HG03439 (cell line): ENCODE measurements around the gene CCDC85B.
"Not testable (repeated sequence)": the region's sequence is repeated elsewhere in the genome, so short reads cannot be mapped to it uniquely, and the experiment has no call there.

Experiments
- ATAC-seq: cut with Tn5 transposase; IDR thresholded peaks from one replicate; pipeline ENCODE4 v1.9.1; 2021; ENCODE audit warnings: mild to moderate bottlenecking, moderate library complexity; ENCODE audit not compliant: unreplicated experiment

Gene CCDC85B

DNA sequence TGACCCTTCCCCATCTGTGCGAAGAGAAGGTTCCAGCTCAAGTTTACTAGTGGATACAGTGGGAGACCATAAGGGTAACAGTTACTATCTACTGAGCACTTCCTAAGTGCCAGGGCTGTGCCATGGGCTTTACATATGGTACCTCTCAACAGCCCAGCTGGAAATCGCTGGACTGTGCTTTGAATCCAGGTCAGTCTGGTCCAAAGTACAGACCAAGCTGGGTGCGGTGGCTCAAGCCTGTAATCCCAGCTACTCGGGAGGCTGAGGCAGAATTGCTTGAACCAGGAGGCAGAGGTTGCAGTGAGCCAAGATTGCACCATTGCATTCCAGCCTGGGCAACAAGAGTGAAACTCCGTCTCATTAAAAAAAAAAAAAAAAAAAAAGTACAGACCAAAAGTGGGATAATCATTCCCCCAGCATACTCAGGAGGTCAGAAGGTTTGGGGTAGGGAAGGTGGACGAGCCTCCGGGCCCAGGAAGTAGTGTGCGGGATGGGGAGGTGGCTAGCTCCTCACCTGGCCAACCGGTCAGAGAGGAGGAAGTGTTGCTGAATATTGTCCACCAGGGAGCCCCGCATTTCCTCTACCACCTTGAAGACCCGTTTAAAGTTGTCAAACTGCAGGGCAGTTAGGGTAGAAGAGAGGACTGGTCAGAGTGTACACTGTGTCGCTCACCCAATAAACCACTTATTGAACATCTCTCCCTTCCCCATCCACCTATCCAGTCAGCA lies 4.5 kb upstream of the CCDC85B start:
- ATAC-seq: no peak

DNA sequence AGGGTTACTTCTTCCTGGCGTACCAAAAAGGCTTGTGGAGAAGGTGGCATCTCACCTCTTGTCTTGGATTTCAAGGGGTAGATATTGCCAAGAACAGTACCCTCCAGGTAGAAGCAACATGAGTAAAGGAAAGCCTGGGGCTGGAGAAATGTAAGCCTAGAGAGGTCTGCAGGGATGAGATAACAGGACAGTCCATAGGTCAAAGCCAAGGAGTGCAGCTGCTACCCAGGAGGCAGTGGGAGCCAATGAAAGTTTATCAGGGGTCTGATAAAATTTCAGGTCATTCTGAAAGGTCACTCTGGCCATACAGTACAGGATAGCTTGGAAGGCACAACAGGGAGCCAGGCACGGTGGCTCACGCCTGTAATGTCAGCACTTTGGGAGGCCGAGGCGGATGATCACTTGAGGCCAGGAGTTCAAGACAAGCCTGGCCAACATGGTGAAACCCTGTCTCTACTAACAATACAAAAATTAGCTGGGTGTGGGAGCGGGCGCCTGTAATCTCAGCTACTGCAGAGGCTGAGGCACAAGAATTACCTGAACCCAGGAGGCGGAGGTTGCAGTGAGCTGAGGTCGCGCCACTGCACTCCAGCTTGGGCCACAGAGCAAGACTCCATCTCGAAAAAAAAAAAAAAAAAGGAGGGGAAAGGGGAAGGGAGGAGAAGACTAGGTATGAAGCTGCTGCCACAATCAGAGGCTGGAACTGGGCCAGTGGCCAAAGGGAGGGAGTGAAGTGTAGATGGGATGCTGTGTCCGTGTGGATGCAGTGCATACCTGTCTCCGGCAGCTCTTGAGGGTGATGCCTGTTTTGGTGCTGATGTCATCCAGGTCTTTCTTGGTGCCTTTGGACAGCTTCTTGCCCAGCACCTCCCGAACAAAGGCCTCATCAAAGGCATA lies 3.4 kb upstream of the CCDC85B start:
- ATAC-seq: no peak

DNA sequence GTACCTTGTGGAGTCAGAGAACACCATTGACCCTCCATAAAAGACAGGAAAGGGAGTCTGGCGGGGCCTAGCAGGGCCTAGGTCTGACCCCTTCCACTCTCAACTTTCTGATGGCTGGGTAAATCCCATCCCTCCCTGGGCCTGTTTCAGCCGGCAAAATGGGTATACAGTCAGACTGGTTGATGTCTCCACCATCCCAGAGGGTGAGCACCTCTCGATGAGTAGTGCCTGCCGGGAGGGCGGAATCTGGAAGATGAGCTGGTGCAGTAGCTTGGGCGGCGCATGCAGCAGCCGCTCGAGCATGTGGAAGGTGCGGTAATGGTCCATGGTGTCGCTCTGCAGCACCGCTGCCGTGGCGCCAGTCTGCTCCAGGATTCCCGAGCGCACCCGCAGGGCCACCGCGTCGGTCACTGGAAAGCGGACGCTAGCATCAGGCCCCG lies 2.7 kb upstream of the CCDC85B start:
- no peak for ATAC-seq

DNA sequence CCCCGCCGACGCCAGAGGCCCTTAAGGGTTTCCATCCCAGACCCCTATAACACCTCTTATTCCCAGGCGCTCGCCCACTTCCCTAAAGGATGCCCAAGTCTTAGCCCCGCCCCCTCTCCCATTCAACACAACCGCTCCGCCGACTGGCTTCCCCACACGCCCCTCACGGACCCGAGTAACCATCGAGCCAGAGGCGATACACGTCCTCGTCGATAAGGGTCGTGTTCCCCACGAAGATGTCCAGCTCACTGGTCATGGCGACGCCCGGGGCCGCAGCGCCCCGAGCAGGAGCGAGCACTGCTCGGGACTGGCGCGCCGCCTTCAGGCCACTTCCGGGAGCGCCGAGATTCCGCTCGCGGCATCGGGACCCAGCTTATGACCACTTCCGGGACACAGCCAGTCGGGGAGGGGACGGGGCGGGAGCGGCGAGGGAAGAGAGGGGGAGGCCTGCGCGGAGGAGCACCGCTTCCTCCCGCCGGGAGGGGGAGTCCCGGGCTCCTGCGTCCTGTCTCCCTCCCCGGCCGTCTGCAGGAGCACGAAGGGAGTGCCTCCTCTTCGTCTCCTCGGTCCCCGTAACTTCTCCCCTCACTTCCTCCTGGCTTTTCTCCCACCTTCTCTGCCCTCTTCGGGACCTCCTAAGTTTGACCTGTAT lies 2.2 kb upstream of the CCDC85B start, which contains the start of gene FIBP:
FIBP (minus strand) TSS at position 309 of the 652 bp plus-strand sequence; CDS start at position 256, 53 bp downstream.
- peak; percentile 38 for ATAC-seq

DNA sequence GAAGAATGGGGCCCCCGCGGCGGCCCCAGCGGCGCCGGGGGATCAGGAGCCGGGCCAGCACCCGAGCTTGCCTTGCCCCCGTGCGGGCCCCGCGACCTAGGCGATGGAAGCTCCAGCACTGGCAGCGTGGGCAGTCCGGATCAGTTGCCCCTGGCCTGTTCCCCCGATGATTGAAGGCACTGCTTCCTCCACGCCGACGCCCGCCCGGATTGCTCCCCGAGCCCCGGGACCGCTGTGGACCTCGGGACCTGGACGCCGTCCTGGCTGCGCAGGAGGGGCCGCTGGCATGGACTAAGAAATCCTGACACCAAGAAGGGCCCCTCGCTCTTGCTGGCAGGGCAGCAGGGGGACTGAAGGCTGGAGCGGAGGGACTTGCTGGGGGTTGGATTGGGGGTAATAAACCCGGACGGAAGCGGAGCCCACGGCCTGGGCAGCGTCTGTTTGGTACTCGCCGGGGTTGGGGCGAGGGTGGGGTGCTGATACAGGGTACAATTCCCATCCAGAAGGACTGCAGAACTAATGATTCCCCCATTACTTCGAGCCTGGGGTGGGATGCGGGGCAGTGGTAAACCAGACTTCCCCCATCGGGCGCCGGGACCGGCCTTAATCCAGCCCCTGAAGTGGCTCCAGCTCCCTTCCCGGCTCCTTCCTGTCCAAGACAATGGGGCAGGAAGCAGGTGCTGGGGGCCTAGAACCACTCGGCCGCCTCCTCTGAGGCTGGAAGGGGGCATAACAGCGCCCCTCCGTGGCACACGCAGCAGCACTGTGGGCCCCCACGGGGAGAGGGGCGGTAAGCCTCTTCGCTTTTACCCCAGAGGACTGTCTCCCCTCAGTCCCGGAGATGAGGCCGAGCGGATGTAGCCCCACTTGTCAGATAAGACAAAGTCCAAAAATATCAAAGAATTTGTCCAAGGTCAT lies 1.0 kb downstream of the CCDC85B start:
- no peak for ATAC-seq

DNA sequence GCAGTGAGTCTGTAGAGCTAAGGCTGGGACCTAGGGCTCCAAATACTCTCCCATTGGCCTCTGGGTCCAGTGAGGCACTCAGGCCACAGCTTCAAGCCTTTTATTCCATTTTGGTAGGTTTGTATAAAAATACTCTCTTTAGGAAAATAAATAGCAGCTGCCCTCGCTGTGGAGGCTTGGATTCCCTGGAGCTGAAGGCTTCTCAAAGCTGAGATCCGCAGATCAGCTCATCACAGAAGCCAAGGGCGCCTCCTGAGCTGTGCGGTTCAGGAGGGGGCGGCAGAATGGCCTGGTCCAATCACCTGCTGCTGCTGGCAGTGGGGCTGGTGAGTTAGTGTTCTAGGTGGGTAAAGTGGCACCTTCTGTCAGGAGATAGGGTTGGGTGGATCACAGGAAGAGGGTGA lies 1.7 kb downstream of the CCDC85B start:
- ATAC-seq: not testable (repeated sequence)

DNA sequence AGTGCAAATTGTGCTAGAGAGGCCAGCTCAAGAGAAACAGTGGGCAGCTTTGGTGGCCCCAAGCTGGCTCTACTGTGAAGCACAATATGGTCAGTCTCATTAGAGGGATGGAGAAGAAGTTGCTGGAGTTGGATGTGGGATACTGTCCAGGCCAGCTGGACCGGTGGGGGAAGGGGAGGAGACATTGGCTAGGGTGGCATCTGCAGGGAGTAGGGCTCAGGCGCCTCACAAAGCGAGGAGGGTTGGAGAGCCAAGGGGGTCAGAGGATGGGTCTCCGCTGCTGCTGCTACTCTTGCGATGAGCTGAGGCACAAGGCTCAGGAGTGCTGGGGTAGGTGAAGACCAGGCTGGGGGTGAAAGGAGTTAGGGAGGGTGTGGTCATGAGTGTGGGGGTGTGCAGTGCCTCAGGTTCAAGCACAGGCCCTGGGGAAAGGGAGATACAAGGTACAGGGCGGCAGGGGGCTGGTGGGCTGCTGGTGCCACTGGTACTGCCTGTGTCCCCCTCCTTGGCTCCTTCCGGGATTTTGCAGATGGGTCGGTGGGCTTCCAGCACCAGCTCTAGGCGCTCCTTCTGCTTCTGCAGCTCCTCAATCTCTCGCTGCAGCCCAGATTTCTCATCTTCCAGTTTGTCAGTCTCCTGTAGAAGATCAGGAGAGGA lies 2.3 kb downstream of the CCDC85B start:
- ATAC-seq: no peak

DNA sequence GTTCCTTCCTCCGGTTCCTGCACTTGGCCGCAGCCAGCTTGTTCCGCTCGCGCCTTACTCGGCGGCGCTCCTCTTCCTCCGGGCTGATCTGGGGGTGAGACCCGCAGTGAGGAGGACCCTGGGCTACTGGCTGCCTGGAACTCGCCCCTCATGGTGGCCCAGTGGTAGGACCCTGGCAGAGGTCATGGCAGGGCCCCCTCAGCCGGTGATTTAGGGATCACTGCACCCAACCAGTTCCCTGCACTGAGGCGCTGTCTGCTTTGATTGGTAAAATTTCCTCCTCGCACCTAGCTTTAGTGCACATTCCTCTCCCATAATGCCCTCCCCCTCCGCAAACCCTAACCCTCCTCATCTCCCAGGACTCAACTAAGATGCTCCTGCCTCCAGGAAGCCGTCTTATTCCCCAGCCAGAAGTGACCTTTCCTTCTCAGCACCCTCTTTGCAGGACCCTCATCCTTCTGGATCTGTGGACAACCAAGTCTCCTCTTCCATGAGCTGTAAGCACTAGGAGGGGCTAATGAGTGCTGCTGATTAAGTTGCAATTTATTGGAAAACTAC lies 3.6 kb downstream of the CCDC85B start:
- ATAC-seq: no peak

DNA sequence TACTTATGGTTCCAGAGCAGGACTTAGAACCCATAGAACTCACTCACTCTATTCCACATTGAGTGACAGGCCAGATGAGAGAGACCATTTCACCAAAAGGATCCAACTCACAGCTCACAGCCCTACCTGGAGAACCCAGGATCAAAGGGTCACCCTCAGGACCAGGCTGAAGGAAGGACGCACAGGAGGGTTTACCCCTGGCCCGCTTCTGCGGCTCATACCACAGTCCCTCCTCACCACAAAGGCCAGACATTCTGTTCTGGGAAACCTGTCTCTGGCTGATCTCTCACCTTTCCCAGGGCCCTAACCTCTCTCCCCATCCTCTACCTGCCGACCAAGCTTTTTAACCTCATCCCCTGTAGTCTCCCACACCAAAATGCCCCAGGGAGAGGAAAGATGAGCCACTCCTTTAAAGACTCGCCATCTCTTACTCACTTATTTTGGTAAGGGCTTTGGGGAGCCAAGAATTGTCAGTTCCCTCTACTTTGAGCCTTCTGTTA lies 5.1 kb downstream of the CCDC85B start:
- ATAC-seq: no peak

DNA sequence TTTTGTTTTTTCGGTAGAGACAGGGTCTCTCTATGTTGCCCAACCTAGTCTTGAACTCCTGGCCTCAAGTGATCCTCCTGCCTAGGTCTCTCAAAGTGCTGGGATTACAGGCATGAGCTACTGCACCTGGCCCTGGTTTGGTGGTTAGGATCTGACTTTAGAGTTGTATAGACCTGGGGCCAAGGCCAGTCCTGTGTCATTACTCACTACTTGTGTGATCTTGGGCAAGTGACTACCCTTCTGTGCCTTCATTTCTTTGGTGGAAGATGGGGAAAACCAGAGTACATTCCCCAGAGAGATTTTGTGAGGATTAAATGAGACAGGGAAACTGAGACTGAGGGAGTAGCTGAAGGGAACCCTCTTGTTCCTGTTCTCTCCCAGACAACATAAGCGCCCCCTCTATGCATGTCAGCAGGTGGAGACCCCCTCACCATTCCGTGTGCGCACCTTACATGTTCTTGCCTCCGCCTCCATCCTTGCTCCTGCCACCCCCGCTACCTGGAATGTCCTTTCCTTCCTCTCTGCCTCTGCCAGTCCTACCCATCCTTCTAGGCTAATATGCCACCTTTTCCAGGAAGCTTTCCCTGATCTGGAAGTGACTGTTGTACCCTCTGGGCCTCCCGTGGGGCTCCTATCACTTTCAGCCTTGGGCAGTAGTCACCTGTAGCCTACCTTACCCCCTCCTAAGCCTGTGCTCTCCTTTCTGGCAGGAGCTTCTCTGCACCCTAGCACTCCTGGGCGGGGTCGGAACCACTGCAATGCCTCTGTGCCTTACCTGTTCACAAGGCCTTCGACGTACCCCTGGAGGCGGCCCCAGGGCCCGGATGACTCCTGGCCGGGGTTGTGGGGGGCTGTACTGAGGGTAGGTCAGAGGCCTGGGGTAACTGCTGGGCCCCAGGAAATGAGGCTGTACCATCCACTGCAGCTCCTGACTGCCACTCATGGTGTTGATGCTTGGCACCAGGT lies 5.8 kb downstream of the CCDC85B start:
- no peak for ATAC-seq

DNA sequence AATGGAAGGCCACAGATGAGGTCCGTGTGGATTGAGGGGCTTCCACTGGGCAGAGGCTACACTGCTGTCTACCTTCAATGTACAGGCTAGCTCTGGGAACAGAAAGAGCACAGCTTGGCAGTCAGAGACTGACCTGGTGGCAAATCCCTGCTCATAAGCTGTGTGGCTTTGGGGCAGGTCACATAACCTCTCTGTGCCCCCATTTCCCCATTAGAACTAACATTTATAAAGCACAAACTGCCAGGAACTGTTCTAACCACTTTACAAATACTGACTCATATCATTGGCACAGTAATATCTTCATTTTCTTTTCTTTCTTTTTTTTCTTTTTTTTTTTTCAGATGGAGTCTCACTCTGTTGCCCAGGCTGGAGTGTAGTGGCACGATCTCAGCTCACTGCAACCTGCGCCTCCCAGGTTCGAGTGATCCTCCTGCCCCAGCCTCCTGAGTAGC lies 6.6 kb downstream of the CCDC85B start:
- no peak for ATAC-seq

DNA sequence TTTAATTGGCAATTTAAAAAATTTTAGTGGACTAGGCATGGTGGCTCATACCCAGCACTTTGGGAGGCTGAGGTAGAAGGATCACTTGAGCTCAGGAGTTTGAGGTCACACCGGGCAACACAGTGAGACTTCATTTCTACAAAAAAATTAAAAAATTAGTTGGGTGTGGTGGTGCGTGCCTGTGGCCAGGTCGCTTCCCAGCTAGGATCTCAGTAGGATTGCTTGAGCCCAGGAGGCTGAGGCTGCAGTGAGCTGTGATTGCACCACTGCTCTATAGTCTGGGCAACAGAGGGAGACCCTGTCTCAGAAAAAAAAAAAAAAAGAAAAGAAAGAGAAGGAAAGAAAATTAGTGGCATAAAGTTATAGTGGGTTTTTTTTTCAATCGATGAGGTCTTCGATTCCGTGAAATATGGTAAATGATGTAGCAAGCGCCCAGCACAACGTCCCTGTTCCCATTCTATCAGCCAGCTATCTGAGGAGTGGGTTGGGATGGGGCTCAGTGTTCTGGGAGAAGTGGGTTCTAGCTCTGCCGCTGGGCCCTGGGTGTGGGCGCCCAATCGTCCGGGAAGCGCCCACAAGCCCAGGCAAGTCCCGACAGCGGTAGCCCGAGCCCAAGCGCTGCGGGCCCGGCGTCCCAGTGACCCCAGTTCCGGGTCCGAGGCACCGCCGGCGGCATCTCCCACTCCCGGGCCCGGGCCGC lies 8.3 kb downstream of the CCDC85B start:
- no peak for ATAC-seq

DNA sequence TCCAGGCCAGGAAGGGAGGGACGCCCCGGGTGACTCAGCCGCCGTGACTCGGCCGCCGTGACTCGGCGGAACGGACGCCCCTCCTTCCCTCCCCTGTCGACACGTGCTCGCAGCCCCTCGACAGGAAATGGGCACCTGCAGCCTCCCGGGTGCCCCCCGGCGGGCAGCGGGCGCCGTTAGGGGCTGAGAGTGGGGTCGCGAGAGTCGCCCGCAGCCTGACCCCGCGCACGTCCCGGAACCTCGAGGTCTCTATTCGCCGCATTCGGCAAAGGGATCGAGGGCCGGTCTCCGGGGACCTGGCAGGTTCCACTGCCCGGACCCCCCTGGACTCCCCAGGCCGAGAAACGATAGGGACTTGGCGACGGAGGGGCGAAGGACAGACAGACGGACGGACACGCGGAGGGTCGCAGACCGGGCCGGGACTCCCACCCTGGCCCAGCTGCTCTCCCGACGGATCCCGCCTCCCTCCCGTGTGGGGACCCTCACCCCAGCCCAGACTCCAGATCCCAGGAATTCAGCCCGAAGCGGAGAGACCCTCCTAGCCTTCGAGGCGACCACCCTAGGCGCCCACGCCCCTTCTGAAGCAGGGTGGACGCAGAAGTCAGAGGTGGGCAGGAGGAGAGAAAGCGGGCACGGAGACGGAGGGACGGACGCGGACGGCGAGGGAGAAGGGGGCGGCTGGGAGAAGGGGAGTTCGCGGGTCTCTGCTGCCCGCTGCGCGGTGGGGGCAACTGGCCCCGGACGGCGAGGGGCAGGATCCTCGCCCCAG lies 9.1 kb downstream of the CCDC85B start:
- no peak for ATAC-seq

DNA sequence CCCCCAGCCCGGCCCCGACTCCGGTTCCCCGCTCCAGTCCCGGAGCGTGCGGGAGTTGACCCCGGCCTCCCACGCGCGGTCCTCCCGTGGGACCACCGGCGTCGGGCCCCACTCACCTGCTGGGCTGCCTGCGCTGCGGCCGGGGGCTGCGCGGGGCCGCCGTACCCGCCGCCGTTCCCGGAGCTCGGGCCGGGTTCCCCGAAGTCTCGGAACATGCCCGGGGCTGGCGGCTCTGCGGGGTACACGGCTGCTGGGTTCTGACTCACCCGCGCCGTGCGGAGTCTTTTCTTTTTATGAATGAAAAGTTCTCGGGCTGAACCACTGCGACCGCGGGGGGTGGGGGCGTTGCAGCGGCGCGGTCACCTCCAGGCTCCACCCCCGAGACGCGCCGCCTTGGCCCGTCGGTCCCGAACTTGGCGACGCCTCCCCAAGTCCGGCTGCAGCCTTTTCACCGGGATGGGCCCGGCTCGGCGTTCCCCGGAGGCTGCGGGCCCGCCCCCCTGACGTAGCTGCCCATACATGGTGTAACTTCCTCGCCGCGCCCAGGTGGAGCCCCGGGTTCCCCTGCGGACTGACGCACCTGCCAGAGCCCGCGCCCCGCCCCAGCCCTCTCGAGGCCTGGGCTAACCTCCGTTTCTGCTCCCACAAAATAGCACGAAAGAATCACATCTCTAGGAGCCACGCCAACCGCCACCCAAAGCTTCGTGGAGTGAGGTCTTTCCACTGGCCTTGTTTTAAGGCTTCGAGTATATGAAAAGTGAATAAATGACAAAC lies 9.8 kb downstream of the CCDC85B start, which contains the start of gene FOSL1:
FOSL1 (minus strand) TSS at position 264 of the 774 bp plus-strand sequence; CDS start at position 215, 49 bp downstream.
- ATAC-seq: peak; percentile 69

DNA sequence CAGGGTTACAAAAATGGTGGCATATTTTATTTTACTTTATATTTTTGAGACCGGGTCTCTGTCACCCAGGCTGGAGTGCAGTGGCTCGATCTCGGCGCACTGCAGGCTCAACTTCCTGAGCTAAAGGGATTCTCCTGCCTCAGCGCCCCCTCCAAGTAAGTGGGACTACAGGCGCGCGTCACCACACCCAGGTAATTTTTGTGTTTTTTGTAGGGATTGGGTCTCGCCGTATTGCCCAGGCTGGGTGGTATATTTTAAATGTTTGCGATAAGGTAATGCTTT lies 10.4 kb downstream of the CCDC85B start:
- ATAC-seq: no peak

DNA sequence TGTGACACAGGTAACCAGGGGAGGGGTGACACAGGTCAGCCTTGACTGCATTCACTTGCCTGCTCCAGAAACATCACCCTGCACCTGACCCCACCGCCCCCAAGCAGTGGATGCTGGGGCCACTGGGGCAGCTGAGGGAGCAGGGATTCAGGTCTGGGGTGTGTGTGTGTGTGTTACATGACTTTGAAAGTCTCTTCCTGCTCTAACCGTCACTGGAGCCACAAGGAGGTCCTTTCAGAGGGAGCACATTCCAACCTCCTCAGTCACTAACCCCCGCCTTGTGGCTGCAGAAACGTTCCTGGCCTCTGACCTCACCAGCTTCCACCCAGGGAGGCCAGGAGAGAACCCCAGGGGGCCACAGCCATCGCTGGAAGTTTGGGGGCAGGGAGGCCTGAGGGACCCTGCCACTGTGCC lies 12.6 kb downstream of the CCDC85B start:
- ATAC-seq: no peak
